BJ (cell line): ENCODE results near the gene BCAS4. TPM values are rescaled to one million over a fixed set of nuclear protein-coding genes. Genes with fewer than 3 reads are reported as not detected.

Experiments used
- CTCF ChIA-PET: fragments of 350-600 bp; formaldehyde crosslinking; extraction: SDS; loops from one replicate; lab custom pipeline; 2021; ENCODE audit warnings: antibody characterized with exemption, inconsistent platforms; lab: Yijun Ruan, JAX
- POLR2A ChIA-PET: fragments of 300-600 bp; sonication (Branson Sonifier 250); formaldehyde crosslinking; extraction: SDS; loops from one replicate; lab custom pipeline; 2021; ENCODE audit warnings: antibody characterized with exemption; lab: Charles Lee
- DNase-seq: peaks from one replicate; pipeline ENCODE4 v3.0.0-alpha.2; 2011; ENCODE audit warnings: low read depth
- H3K27me3 ChIP-seq: 2 replicates; pipeline ENCODE4 v1.6.0; 2011; ENCODE audit warnings: low read length; ENCODE audit not compliant: control insufficient read depth, insufficient read depth
- H3K36me3 ChIP-seq: 2 replicates; pipeline ENCODE4 v1.5.1; 2011; ENCODE audit warnings: low read length; ENCODE audit not compliant: control insufficient read depth, insufficient read depth
- H3K4me3 ChIP-seq: 2 replicates; pipeline ENCODE4 v1.5.1; 2011; ENCODE audit warnings: low read depth, mild to moderate bottlenecking, control low read depth, low read length
- polyA plus RNA-seq: library from polyadenylated mRNA; depleted of rRNA; stranded (reverse); fragments of >200 nt; gene quantifications from 2 replicates; pipeline ENCODE4 v1.2.3, GENCODE V29; 2011
- TF ChIP-seq, protein P1 (sequence below): IDR thresholded peaks from 2 replicates; pipeline ENCODE4 v1.5.1; 2011; ENCODE audit warnings: low read depth, mild to moderate bottlenecking, control low read depth, inconsistent platforms, low read length, moderate library complexity; ENCODE audit not compliant: insufficient read depth

The BCAS4 gene
- polyA plus RNA-seq, 1 experiment: 31.6 TPM

GRCh38 chr20:50916934-50917333, 122.1 kb downstream of the BCAS4 start:
- no peak for DNase-seq
- Histone ChIP-seq H3K27me3 (no peaks in the 10 kb centered on the region), H3K4me3 (no peak overlapping the region), H3K36me3 (peaks cover 2% of the 10 kb centered on the region; the same call in 1 of the 2 replicates)
- TF ChIP-seq, protein P1, sequence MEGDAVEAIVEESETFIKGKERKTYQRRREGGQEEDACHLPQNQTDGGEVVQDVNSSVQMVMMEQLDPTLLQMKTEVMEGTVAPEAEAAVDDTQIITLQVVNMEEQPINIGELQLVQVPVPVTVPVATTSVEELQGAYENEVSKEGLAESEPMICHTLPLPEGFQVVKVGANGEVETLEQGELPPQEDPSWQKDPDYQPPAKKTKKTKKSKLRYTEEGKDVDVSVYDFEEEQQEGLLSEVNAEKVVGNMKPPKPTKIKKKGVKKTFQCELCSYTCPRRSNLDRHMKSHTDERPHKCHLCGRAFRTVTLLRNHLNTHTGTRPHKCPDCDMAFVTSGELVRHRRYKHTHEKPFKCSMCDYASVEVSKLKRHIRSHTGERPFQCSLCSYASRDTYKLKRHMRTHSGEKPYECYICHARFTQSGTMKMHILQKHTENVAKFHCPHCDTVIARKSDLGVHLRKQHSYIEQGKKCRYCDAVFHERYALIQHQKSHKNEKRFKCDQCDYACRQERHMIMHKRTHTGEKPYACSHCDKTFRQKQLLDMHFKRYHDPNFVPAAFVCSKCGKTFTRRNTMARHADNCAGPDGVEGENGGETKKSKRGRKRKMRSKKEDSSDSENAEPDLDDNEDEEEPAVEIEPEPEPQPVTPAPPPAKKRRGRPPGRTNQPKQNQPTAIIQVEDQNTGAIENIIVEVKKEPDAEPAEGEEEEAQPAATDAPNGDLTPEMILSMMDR: no peak
- POLR2A ChIA-PET: no interaction called here
- CTCF ChIA-PET: interaction anchor here (1.7 to 4.3 kb wide), 3 partner anchors 12 to 123 kb away, joined by 6 to 22 read pairs (median 22); partner anchors contain the start of gene BCAS4

- ChIA-PET POLR2A (no interaction called here), CTCF (interaction anchor here (1.0 to 3.5 kb wide), 3 partner anchors 11 to 127 kb away, joined by 7 to 31 read pairs (median 13); partner anchors contain the start of gene BCAS4)
- no peaks in the 10 kb centered on the region for H3K36me3 ChIP-seq
- H3K27me3 ChIP-seq: no peaks in the 10 kb centered on the region
- no peak for DNase-seq
- TF ChIP-seq, protein P1: no peak
- no peak overlapping the region for H3K4me3 ChIP-seq
These were observed 123.5 kb downstream of the BCAS4 start for GRCh38 chr20:50918403-50918802.

DNA sequence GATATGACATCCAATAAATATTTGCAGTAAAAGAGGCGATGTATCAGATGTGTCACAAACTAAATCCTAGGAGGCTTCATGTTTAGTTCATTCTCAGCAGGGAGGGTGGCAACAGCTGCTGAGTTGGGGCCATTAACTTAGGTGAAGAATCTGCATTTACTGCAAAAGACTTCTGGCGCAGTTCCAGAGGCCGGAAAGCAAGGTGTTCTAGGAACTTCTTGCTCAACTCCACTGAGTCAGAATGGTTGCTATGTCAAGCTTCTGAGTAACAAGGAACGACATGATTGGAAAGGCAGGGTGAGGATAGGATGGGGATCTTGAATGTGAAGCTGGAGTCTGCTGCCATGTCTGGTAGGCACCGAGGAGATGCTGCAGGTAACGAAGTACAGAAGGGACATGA, 124.7 kb downstream of the BCAS4 start:
- CTCF ChIA-PET: interaction anchor here (1.1 to 3.5 kb wide), 4 partner anchors 9 to 128 kb away, joined by 3 to 31 read pairs (median 10); partner anchors contain the start of genes ADNP and BCAS4
- H3K27me3 ChIP-seq: no peaks in the 10 kb centered on the region
- DNase-seq: no peak
- TF ChIP-seq, protein P1: no peak
- POLR2A ChIA-PET: interaction anchor here (0.5 to 1.1 kb wide), 2 partner anchors 10 to 12 kb away, joined by 3 to 15 read pairs; no protein-coding TSS in a partner anchor
- no peaks in the 10 kb centered on the region for H3K36me3 ChIP-seq
- no peak overlapping the region for H3K4me3 ChIP-seq

DNA sequence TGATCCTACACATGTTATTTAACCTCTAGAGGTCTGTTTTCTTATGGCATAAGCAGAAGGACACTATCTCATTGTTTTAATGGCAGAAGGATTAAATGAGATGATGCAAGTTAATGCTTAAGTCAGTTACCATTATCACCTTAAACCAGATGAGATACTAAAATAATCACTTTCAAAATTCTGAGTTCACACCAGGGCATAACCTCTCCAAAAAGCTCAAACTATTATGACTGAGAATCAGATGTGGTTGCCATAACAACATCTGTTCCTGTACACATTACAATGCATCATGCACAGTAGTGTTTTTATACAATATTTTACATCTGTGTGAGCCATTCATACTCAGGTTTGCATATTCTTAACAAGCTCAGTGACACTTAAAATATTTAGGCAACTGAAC, 126.1 kb downstream of the BCAS4 start:
- Histone ChIP-seq H3K27me3 (no peaks in the 10 kb centered on the region), H3K4me3 (no peak overlapping the region), H3K36me3 (peaks cover 1% of the 10 kb centered on the region; the same call in 1 of the 2 replicates)
- ChIA-PET POLR2A (no interaction called here), CTCF (interaction anchor here (0.9 to 3.5 kb wide), 6 partner anchors 8 to 130 kb away, joined by 4 to 31 read pairs (median 6); partner anchors contain the start of genes ADNP and BCAS4)
- DNase-seq: no peak
- TF ChIP-seq, protein P1: no peak

- ChIA-PET CTCF (interaction anchor here (1.0 to 3.5 kb wide), 4 partner anchors 7 to 131 kb away, joined by 3 to 31 read pairs (median 8); no protein-coding TSS in a partner anchor), POLR2A (no interaction called here)
These were observed 127.1 kb downstream of the BCAS4 start for GRCh38 chr20:50921803-50922501.

More at GRCh38 chr20:50921803-50922501, 127.1 kb downstream of the BCAS4 start:
- Histone ChIP-seq H3K27me3 (no peaks in the 10 kb centered on the region), H3K4me3 (no peak overlapping the region), H3K36me3 (peaks cover 1% of the 10 kb centered on the region; the same call in 1 of the 2 replicates)
- no peak for DNase-seq
- TF ChIP-seq, protein P1: no peak
